ENCODE results near the gene SRCIN1.

SRCIN1 gene

DNA sequence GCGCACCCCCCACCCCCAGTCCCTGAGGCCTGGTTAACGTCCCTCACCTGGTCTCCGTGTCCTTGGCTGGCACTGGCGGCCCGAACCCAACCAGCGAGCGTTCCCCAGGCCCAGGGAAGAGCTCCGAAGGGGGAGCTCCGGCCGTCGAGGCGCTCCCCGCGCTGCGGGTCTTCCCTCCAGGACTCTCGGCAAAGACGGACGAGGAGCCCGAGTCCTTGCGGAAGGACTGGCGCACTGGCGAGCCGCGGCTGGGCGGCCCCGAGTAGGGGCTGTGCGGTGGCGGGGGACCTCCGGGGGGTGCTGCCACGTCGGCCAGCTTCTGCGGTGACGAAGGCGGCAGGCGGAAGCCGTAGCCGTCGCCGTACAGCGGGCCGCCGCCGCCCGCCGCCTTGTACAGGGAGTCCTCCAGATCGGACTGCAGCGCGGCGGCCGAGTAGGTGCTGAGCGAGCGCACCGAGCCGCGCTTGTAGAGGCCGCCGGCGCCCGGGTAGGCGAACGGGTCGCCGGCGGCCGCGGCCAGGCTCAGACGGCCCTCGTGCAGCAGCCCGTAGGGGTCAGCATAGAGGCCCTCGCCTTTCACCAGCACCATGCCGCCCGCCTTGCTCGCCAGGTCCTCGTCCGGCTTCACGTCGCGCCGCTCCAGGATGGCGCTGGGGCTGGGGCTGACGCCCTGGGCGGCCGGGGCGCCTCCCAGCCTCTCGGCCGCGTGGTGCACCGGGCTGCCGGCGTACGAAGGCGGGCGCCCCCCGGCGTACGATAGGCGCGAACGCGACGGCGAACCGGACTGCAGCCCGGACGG, 44.1 kb downstream of the SRCIN1 start:
- TF ChIP-seq, protein P1, sequence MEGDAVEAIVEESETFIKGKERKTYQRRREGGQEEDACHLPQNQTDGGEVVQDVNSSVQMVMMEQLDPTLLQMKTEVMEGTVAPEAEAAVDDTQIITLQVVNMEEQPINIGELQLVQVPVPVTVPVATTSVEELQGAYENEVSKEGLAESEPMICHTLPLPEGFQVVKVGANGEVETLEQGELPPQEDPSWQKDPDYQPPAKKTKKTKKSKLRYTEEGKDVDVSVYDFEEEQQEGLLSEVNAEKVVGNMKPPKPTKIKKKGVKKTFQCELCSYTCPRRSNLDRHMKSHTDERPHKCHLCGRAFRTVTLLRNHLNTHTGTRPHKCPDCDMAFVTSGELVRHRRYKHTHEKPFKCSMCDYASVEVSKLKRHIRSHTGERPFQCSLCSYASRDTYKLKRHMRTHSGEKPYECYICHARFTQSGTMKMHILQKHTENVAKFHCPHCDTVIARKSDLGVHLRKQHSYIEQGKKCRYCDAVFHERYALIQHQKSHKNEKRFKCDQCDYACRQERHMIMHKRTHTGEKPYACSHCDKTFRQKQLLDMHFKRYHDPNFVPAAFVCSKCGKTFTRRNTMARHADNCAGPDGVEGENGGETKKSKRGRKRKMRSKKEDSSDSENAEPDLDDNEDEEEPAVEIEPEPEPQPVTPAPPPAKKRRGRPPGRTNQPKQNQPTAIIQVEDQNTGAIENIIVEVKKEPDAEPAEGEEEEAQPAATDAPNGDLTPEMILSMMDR (IDR thresholded peaks at IDR 0.05; ENCODE audit: insufficient read depth, missing control alignments): no peak
- DNase-seq (ENCODE audit: insufficient read length, low spot score) (no peak), FAIRE-seq (no peak)

DNA sequence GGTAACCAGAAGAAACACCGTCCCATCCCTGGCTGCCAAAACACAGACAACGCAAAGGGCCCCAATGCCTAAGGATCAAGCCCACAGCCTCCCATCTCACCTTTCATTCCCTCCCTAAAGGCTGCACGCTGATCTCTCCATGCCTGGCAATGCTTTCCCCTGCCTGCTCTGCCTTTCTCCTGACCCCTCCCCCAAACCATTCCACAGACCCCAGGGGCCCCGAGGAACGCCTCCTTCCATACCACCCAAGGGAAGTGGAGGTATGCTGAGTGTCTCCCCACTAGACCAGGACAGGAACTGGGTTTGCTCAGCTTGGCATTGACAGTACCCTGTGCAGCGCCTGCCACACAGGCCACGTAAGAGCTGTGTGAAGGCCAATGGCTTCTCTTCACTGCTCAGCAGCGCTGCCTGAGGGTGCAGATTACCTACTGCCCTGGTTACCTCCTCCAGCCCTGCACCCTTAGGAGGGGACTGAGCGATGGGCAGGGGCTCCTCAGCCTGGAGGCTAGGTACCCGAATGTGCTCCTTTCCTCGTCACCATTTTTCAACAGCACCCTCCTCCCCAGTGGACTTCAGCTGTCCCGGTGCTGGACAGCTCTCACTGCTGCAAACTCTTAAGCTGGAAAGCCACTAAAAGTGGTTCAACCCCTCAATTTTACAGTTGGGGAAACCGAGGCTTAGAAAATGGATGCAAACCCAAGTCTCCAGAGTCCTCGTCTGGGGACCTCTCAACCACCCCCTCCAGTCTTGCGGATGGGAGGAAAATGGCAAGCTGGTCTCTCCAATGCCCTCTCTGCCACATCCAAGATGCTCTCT, 45.0 kb downstream of the SRCIN1 start:
- DNase-seq (ENCODE audit: insufficient read length, low spot score) (no peak), FAIRE-seq (no peak)

DNA sequence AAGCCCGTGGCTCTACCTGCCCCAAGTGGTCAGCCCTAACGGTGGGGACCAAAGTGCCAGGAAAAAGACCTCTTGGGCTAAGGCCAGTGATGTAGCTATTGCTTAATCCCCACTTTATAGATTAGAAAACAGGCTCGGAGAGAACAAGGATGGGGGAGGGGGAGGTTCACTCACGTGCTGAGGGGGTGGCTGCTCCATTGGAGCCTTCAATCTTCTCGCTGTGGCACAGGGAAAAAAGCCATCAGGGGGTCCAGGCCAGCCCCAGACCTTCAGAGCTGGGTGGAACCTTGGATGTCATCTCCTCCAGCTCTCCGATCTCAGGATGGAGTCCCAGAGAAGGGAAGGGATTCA, 45.9 kb downstream of the SRCIN1 start:
- TF ChIP-seq, protein P1 (IDR thresholded peaks at IDR 0.05; ENCODE audit: insufficient read depth, missing control alignments): no peak
- FAIRE-seq (no peak), DNase-seq (ENCODE audit: insufficient read length, low spot score) (no peak)

More for the DNA sequence above, 45.0 kb downstream of the SRCIN1 start:
- TF ChIP-seq, protein P1 (IDR thresholded peaks at IDR 0.05; ENCODE audit: insufficient read depth, missing control alignments): no peak

DNA sequence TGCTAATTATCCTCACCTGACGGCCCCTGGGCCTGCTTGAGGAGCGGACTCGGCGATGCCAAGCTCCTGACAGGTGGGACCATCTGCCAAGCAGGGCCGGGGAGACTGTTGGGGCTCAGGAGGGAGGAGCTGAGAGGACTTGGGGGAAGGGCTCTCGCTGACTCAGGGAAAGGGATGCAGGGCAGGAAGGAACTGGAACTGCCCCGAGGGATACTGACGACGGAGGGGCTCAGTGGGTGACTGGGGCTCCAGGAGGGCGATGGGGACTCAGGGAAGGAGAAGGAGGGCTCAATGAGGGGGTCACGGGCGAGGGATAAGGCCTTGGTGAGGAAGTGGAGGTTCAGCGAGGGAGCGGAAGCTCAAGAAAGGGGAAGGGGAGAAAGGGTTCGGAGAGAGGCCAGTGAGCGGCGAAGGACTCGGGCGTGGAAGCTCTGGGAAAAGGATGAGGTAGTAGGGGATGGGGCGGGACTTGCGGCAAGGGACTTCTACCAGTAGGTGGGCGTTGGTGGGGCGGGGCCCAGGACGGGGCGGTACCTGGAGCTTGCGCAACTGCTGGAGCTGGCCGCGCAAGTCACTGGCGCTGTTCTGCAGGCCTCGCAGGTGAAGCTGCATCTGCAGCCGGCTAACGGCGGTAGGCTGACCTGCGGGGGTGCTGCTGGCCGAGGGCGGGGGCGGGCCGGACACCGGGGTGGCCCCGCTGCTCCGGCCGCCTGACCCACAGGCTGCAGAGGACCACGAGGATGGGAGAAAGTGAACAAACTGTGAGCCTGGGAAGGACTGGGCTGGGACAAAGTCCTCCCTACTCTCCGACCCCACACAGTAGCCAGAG, 46.5 kb downstream of the SRCIN1 start:
- FAIRE-seq (no peak), DNase-seq (ENCODE audit: insufficient read length, low spot score) (peak; percentile 92)
- TF ChIP-seq, protein P1 (IDR thresholded peaks at IDR 0.05; ENCODE audit: insufficient read depth, missing control alignments): peak; percentile 24

DNA sequence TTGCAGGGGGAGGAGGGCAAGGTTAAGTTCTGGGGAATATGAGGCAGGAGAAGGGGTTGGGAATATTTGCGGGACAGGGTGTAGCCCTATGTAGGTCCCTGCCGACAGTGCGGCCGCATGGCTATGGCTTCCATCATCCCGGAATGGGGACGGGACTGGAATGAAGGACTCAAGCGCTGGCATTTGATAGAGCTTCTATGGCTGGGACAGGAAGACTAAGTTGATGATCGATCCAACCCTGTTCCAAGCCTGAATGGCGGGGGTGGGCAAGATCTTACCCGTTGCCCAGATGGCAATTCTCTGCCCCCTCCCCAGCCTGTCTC, 47.1 kb downstream of the SRCIN1 start:
- TF ChIP-seq, protein P1 (IDR thresholded peaks at IDR 0.05; ENCODE audit: insufficient read depth, missing control alignments): no peak
- DNase-seq (ENCODE audit: insufficient read length, low spot score): no peak
- no peak for FAIRE-seq

DNA sequence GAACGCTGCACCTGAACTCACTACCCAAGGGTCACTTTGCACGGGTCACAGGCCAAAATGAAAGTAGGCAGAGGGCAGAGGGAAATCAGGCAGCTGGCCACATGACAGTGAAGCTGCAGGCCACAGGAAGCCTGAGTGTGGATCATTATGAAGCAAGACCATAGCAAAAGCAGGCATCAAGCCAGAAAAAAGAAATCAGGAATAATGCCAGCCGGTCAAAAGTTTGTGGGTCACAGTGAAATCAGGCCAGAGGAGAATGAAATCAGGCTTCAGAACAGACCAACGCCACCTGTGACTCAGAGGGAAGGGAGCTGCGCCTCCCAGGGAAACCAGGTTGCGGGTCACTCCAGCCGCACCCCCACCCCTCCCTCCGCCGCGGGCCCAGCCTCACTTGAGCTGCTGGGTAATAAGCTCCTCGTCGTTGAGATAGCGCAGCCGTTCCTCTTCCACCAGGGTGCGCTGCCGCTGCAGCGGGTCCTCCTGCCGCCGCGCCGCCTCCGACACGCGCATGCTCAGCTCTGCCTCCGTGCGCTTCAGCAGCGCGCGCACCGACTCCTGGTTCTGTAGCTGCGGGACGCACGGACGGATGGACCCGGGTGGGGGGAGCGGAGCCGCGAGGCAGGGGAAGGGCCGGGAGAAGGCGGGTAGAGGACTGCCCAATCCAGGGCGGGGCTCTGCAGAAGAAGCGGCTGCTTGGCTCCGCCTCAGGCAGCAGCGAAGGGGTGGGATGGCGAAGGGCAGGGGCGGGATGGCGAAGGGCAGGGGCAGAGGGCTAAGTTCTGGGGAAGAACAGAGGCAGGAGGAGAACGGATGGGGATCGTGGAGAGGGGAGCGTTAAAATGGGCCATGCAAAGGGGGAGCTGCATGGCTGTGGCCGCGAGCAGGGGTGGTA, 47.7 kb downstream of the SRCIN1 start:
- TF ChIP-seq, protein P1 (IDR thresholded peaks at IDR 0.05; ENCODE audit: insufficient read depth, missing control alignments): peak; percentile 95
- no peak for FAIRE-seq
- DNase-seq (ENCODE audit: insufficient read length, low spot score): peak; percentile 94
